Stimulated activated CD4-positive, alpha-beta T cell treated with anti-CD3 and anti-CD28 coated beads, Interleukin-15, amount 100 ng/mL, for 1 hour (primary cell): ENCODE results near the gene CLASP1.

Source experiments
- DNase-seq, 2 donors: peaks; one replicate each; pipeline ENCODE4 v3.0.0-alpha.2; 2020; ENCODE audit warnings: low read depth in 1 of 2, low spot score in 1 of 2

The CLASP1 gene

GRCh38 chr2:121293450-121294325 lies 355.6 kb downstream of the CLASP1 start:
- DNase-seq = no peak

- DNase-seq = no peak
Measured at GRCh38 chr2:121291251-121291580, 358.0 kb downstream of the CLASP1 start.

- DNase-seq = no peak
Measured at GRCh38 chr2:121289271-121289670, 360.0 kb downstream of the CLASP1 start.

GRCh38 chr2:121288454-121289231 lies 360.6 kb downstream of the CLASP1 start:
- no peak for DNase-seq

- no peak for DNase-seq
Measured at GRCh38 chr2:121287956-121288355, 361.3 kb downstream of the CLASP1 start.
